CD4-positive, alpha-beta T cell treated with Interleukin-10 for 1 hour (primary cell): ENCODE results near the gene C5orf22.
A peak's percentile ranks its signal among the peaks of the same experiment; 100 is the strongest.
"Not testable (repeated sequence)": the region's sequence is repeated elsewhere in the genome, so short reads cannot be mapped to it uniquely, and the experiment has no call there.

ENCODE experiments used
- DNase-seq: peaks from one replicate; pipeline ENCODE4 v3.0.0-alpha.2; 2020

The C5orf22 gene

GRCh38 chr5:31554552-31554951, 22.5 kb downstream of the C5orf22 start:
- no peak for DNase-seq

DNA sequence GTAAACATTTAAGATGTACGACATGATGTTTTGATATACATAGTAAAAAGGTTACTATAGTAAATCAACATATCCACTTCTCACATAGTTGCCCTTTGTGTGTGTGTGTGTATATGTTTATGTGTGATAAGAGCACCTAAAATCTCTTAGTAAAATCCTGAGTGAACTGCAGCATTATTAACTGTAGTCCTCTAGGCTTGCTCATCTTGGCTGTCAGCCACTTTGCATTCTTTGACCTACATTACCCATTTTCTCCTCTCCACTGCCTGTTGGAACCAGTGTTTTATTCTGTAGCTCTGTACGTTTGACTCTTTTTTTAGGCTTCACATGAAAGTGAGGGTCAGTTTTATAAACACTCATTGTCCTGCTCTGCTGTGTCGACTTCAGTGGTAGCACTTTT, 24.4 kb downstream of the C5orf22 start:
- no peak for DNase-seq

- no peak for DNase-seq
Measured at GRCh38 chr5:31559942-31560341, 27.8 kb downstream of the C5orf22 start.

DNA sequence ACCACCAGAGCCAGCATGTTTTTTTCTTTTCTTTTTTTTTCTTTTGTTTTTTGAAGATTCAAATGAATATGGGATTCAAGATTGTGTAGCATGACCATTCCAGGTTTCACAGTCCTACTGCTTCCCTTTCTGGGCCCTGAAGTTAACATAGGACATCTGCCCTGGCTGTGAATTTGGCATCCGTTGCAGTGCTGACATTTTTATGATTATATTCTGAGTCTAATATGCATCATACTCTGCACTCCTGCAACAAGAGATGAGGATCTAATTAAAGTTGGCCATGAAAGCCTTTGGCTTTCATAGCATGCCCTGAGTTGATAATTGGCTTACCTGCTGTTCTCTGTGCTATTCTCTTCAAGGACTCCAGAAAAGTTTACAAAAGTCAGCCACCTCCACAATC, 29.8 kb downstream of the C5orf22 start:
- no peak for DNase-seq

DNA sequence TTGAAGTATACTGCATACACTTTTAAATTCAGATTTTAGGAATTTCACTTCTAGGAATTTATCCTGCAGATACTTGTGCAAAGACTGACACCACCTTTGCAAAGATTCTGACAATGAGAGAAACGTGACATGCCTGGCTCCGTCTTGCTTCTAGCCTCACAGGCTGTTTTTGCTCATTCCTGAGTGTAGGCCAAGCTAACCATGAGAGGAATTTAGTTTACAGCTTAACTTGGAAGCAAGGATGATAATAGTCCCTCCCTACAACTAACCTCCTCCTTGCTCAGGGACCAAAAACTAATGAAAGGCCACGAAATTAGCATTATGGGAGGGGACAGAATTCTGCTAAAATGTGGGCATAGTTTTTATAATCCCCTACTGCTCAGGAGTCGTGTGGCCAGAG, 31.1 kb downstream of the C5orf22 start:
- no peak for DNase-seq

- not testable (repeated sequence) for DNase-seq
Measured at GRCh38 chr5:31566362-31566761, 34.3 kb downstream of the C5orf22 start.

DNA sequence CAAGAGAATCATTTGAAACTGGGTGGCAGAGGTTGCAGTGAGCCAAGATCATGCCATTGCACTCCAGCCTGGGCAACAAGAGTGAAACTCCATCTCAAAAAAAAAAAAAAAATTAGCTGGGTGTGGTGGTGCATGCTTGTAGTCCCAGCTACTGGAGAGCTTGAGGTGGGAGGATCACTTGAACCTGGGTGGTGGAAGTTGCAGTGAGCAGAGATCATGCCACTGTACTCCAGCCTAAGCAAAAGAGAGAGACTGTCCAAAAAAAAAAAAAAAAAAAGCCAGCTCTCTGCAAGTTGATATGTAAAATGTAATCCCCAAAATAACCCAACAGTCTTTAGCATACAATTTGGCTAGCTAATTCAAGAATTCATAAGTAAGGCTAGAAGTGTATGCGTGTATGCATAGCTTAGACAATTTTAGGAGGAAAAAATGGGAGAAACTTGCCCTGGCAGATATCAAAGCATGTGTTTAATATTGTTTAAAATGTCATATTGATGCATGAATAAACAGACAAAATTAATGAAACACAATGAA, 36.3 kb downstream of the C5orf22 start:
- DNase-seq = no peak

DNA sequence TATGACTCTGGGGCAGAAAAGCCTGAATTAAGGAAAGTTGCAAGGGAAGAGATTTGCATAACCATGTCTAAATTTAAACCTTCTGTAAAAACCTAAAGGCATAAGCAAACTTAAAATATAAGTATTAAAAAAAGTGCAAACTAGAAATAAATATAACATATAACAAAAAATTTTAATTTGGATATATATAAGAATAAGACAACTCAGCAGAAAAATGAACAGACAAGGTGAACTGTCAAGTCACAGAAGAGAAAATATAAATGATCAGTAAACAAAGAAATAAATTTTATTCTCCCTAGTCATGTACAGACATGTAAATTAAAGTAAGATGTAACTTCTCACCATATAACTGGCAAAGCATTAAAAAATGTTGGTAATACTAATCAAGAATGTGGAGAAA, 37.0 kb downstream of the C5orf22 start:
- no peak for DNase-seq

- no peak for DNase-seq
Measured at GRCh38 chr5:31573494-31574142, 41.5 kb downstream of the C5orf22 start.

DNA sequence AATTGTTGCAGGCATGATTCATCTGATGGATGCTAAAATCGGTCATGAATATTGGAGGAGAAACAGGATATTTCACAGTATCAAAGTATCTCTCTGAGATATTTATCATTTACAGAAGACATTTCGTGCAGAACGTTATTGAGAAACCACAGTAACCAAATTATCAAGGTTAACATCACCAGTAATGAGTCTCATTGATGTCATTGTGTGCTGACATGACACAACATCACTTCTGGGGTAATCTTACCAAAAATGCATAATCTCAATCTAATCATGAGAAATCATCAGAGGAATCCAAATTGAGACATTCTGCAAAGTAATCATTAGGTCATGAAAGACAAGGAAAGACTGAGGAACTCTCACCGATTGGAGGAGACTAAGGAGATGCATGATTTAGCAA, 42.7 kb downstream of the C5orf22 start:
- DNase-seq = no peak

DNA sequence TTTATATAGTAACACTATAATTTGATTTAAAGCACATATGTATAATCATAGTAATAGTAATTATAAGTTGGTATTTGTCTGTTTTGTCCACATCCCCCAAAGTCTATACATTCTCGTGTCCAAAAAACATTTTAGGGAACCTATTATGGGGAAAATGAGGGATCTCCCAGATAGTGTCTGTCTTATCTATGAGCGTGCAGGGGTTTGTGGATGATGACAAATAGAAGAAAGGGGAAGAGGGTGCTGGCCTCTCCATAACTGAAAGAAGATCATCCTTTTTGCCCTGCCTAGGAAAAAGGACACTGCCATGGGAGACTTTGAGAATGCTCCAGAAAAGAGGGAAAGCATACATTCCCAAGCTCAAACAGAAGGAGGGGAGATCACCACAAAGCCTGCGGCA, 45.3 kb downstream of the C5orf22 start:
- DNase-seq = no peak

- no peak for DNase-seq
Measured at GRCh38 chr5:31579558-31579957, 47.5 kb downstream of the C5orf22 start.

GRCh38 chr5:31581498-31582099, 49.5 kb downstream of the C5orf22 start:
- DNase-seq = peak; percentile 35

DNA sequence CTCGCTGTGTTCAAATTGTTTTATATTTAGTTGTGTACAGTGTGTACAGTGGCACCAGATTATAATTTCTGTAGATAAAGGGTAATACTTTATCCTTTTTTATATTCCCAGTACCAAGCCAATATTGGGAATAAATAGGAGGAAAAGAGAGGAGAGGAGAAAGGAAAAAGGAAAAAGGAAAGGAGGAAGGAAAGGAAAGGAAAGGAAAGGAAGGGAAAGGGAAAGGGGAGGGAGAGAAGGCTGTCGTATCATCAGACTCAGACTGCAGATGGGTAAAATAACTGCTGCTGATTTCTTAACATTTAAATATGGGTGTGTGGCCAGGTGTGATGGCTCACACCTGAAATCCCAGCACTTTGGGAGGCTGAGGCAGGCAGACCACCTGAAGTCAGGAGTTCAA, 51.0 kb downstream of the C5orf22 start:
- no peak for DNase-seq

- no peak for DNase-seq
Measured at GRCh38 chr5:31585166-31585894, 53.2 kb downstream of the C5orf22 start.

- no peak for DNase-seq
Measured at GRCh38 chr5:31585895-31586270, 53.8 kb downstream of the C5orf22 start.

GRCh38 chr5:31587546-31587945, 55.4 kb downstream of the C5orf22 start:
- DNase-seq = no peak

- DNase-seq = no peak
Measured at GRCh38 chr5:31593665-31594064, 61.6 kb downstream of the C5orf22 start.

- no peak for DNase-seq
Measured at GRCh38 chr5:31596354-31596753, 64.3 kb downstream of the C5orf22 start.

GRCh38 chr5:31598640-31599611, 66.8 kb downstream of the C5orf22 start:
- DNase-seq = no peak

DNA sequence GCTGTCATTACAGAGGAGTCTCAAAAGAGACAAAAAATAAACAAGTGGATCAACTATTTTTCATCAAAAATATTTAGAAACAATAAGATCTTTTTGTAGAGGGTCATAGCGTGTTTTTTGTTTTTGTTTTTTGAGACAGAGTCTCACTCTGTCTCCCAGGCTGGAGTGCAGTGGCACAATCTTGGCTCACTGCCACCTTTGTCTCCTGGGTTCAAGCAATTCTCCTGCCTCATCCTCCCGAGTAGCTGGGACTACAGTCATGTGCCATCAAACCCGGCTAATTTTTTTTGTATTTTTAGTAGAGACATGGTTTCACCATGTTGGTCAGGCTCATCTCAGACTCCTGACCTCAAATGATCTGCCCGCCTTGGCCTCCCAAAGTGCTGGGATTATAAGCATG, 70.2 kb downstream of the C5orf22 start:
- DNase-seq = not testable (repeated sequence)

DNA sequence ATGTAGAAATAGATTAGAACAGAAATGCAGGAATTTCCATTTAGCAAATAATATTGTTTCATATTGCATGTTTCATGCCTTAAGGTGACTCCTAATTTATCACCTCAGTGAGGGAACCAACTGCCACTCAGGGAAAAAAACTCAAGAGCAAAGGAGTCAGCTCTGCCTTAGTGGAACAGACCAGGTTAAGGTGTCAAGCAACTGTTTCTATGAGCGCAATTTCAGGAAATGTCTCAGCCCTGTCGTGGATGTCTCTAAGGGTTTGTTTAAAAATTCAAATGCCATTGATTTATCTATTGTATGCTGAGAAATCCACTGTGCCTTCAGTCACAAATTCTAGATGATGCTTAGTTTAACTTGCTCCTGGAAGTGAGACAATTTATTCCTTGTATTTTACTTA, 72.1 kb downstream of the C5orf22 start:
- no peak for DNase-seq

DNA sequence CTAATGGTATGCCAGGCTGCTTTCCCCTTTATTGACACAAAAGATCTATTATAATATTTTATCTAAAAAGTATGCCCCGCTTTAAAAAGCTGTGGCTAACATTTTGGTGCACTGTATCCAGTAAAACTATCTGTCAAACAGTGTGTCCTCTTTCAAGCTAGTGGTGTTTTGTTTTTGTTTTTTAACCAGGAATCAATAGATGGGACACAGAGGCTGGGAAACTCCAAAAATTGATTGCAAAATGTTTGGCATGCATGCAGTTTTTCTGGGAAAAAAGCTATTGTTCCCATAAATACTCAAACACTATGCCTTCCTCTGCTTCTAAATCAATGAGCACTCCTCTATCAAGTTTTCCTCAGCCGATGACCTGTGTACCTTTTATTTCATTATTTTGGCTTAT, 72.5 kb downstream of the C5orf22 start:
- no peak for DNase-seq
